SK-N-SH treated with all-trans-retinoic acid at 6 μM for 48 hours (cell line): ENCODE results near the gene WDR38.

Source experiments
- ATAC-seq: fragments of 200-7000 bp; cut with Tn5 transposase; 3 replicates; pipeline ENCODE4 v1.9.1; 2020; ENCODE audit warnings: mild to moderate bottlenecking, moderate library complexity
- ARNTL ChIP-seq: fragments of 450-650 bp; formaldehyde crosslinking; IDR thresholded peaks from 2 replicates; pipeline ENCODE4 v1.5.0; 2020; ENCODE audit warnings: low read depth, mild to moderate bottlenecking, moderate library complexity, borderline replicate concordance
- CREB5 ChIP-seq: fragments of 250-450 bp; sonication (Bioruptor Pico); IDR thresholded peaks from 2 replicates; pipeline ENCODE4 v1.5.1; 2020; ENCODE audit warnings: low read depth, mild to moderate bottlenecking, moderate library complexity
- CSDC2 ChIP-seq: fragments of 250-450 bp; sonication (Bioruptor Pico); IDR thresholded peaks from 2 replicates; pipeline ENCODE4 v1.5.0; 2020; ENCODE audit warnings: mild to moderate bottlenecking, moderate library complexity
- CSRNP3 ChIP-seq: fragments of 250-450 bp; sonication (Bioruptor Pico); IDR thresholded peaks from 2 replicates; pipeline ENCODE4 v1.5.1; 2021; ENCODE audit warnings: mild to moderate bottlenecking, moderate library complexity
- ESRRG ChIP-seq: fragments of 250-450 bp; sonication (Bioruptor Pico); IDR thresholded peaks from 2 replicates; pipeline ENCODE4 v1.6.1; 2021; ENCODE audit warnings: mild to moderate bottlenecking
- GLIS3 ChIP-seq: fragments of 250-450 bp; sonication (Bioruptor Pico); IDR thresholded peaks from 2 replicates; pipeline ENCODE4 v1.5.0; 2020; ENCODE audit warnings: mild to moderate bottlenecking, moderate library complexity
- ISL1 ChIP-seq: fragments of 250-450 bp; sonication (Bioruptor Pico); IDR thresholded peaks from 2 replicates; pipeline ENCODE4 v2.1.2; 2022; ENCODE audit warnings: mild to moderate bottlenecking, moderate library complexity
- OSR1 ChIP-seq: fragments of 250-450 bp; sonication (Bioruptor Pico); IDR thresholded peaks from 2 replicates; pipeline ENCODE4 v1.8.0; 2022; ENCODE audit warnings: moderate library complexity, mild to moderate bottlenecking, inconsistent platforms
- PATZ1 ChIP-seq: fragments of 250-450 bp; sonication (Bioruptor Pico); IDR thresholded peaks from 2 replicates; pipeline ENCODE4 v1.8.0; 2020; ENCODE audit warnings: mild to moderate bottlenecking, moderate library complexity, borderline replicate concordance
- POU6F1 ChIP-seq: fragments of 250-450 bp; sonication (Bioruptor Pico); IDR thresholded peaks from 2 replicates; pipeline ENCODE4 v1.8.0; 2021; ENCODE audit warnings: low read depth, mild to moderate bottlenecking, moderate library complexity, borderline replicate concordance
- PPARA ChIP-seq: fragments of 250-450 bp; sonication (Bioruptor Pico); IDR thresholded peaks from 2 replicates; pipeline ENCODE4 v1.5.0; 2020; ENCODE audit warnings: mild to moderate bottlenecking, borderline replicate concordance
- RARB ChIP-seq: fragments of 250-450 bp; sonication (Bioruptor Pico); IDR thresholded peaks from 2 replicates; pipeline ENCODE4 v1.8.0; 2021; ENCODE audit warnings: mild to moderate bottlenecking, moderate library complexity
- SNAI2 ChIP-seq: fragments of 250-450 bp; sonication (Bioruptor Pico); IDR thresholded peaks from 2 replicates; pipeline ENCODE4 v1.5.0; 2020; ENCODE audit warnings: mild to moderate bottlenecking, moderate library complexity
- TCF4 ChIP-seq: fragments of 250-450 bp; sonication (Bioruptor Pico); IDR thresholded peaks from 2 replicates; pipeline ENCODE4 v1.8.0; 2021; ENCODE audit warnings: mild to moderate bottlenecking, moderate library complexity, borderline replicate concordance
- TSHZ2 ChIP-seq: fragments of 250-450 bp; sonication (Bioruptor Pico); IDR thresholded peaks from 2 replicates; pipeline ENCODE4 v1.5.0; 2020; ENCODE audit warnings: mild to moderate bottlenecking, moderate library complexity
- ZC3H10 ChIP-seq: fragments of 250-450 bp; sonication (Bioruptor Pico); IDR thresholded peaks from 2 replicates; pipeline ENCODE4 v1.5.1; 2021; ENCODE audit warnings: mild to moderate bottlenecking, moderate library complexity
- ZFP3 ChIP-seq: fragments of 250-450 bp; sonication (Bioruptor Pico); IDR thresholded peaks from 2 replicates; pipeline ENCODE4 v1.5.0; 2020; ENCODE audit warnings: mild to moderate bottlenecking, moderate library complexity
- ZNF565 ChIP-seq: fragments of 450-650 bp; formaldehyde crosslinking; conservative IDR thresholded peaks from 2 replicates; pipeline ENCODE4 v1.5.0; 2020; ENCODE audit warnings: low read depth, mild to moderate bottlenecking, moderate library complexity
- ZNF70 ChIP-seq: fragments of 450-650 bp; formaldehyde crosslinking; IDR thresholded peaks from 2 replicates; pipeline ENCODE4 v1.5.0; 2020; ENCODE audit warnings: mild to moderate bottlenecking, moderate library complexity
- ZNF8 ChIP-seq: fragments of 450-650 bp; formaldehyde crosslinking; IDR thresholded peaks from 2 replicates; pipeline ENCODE4 v1.5.0; 2020; ENCODE audit warnings: mild to moderate bottlenecking, moderate library complexity

The WDR38 gene

GRCh38 chr9:124879226-124879625 is 26.0 kb downstream of the WDR38 start (continued):
- TF ChIP-seq CREB5 (CRISPR knock-in tag) (no peak), GLIS3 (CRISPR knock-in tag) (no peak), TCF4 (no peak)

GRCh38 chr9:124880501-124880900 is 27.2 kb downstream of the WDR38 start:
- ATAC-seq, result no peak
- TF ChIP-seq SNAI2 (CRISPR knock-in tag) (no peak), ZNF70 (CRISPR knock-in tag) (no peak)

- ATAC-seq, result no peak
- TF ChIP-seq ISL1 (CRISPR knock-in tag) (no peak), ARNTL (no peak), ZNF8 (no peak), RARB (CRISPR knock-in tag) (no peak), CSDC2 (CRISPR knock-in tag) (no peak), CSRNP3 (CRISPR knock-in tag) (no peak), PPARA (CRISPR knock-in tag) (no peak), ZNF565 (CRISPR knock-in tag) (no peak), PATZ1 (CRISPR knock-in tag) (no peak), ZC3H10 (CRISPR knock-in tag) (no peak), POU6F1 (CRISPR knock-in tag) (no peak), TSHZ2 (CRISPR knock-in tag) (no peak), ESRRG (CRISPR knock-in tag) (no peak), ZFP3 (CRISPR knock-in tag) (no peak)
Observed at GRCh38 chr9:124881138-124881743, 28.0 kb downstream of the WDR38 start.

- ATAC-seq, result no peak
Observed at GRCh38 chr9:124882231-124882630, 29.0 kb downstream of the WDR38 start.

More at GRCh38 chr9:124882231-124882630, 29.0 kb downstream of the WDR38 start:
- no peak for TF ChIP-seq ZNF8
- TF ChIP-seq POU6F1 (CRISPR knock-in tag), result no peak
- TF ChIP-seq OSR1 (CRISPR knock-in tag), result no peak
- TF ChIP-seq, all 23 proteins: peak for 0
